Calu3 (cell line): ENCODE measurements around the gene TCTN3. TPM values are rescaled to one million over a fixed set of nuclear protein-coding genes. Genes with fewer than 3 reads are reported as not detected.
"Not testable (repeated sequence)": the region's sequence is repeated elsewhere in the genome, so short reads cannot be mapped to it uniquely, and the experiment has no call there.

Source experiments
- BruUV-seq: library from RNA; stranded (reverse); fragments of 400-500 nt; replicated peaks from 2 replicates; lab custom pipeline; 2021; lab: Mats Ljungman, UMichigan
- CTCF ChIA-PET: fragments of 300-600 bp; sonication (Branson Sonifier 250); formaldehyde crosslinking; loops from one replicate; lab custom pipeline; 2022; ENCODE audit warnings: antibody characterized with exemption; lab: Charles Lee
- DNase-seq: peaks from one replicate; pipeline ENCODE4 v3.0.0; 2022
- H3K27ac Mint-ChIP-seq: one replicate; pipeline ENCODE4 v1.8.0; 2022; ENCODE audit warnings: mixed read lengths; ENCODE audit not compliant: unreplicated experiment
- H3K27me3 Mint-ChIP-seq: one replicate; pipeline ENCODE4 v1.8.0; 2022; ENCODE audit warnings: mixed read lengths; ENCODE audit not compliant: unreplicated experiment
- H3K36me3 Mint-ChIP-seq: one replicate; pipeline ENCODE4 v1.8.0; 2022; ENCODE audit warnings: mild to moderate bottlenecking, moderate library complexity, mixed read lengths; ENCODE audit not compliant: insufficient read depth, unreplicated experiment
- H3K4me1 Mint-ChIP-seq: one replicate; pipeline ENCODE4 v1.8.0; 2022; ENCODE audit warnings: mild to moderate bottlenecking, low read depth, mixed read lengths; ENCODE audit not compliant: unreplicated experiment
- H3K4me3 Mint-ChIP-seq: one replicate; pipeline ENCODE4 v1.8.0; 2022; ENCODE audit warnings: mild to moderate bottlenecking, low read depth, moderate library complexity, mixed read lengths; ENCODE audit not compliant: unreplicated experiment
- H3K9me3 Mint-ChIP-seq: one replicate; pipeline ENCODE4 v1.8.0; 2022; ENCODE audit warnings: low read depth, mixed read lengths; ENCODE audit not compliant: unreplicated experiment
- CTCF ChIP-seq: fragments of 200-600 bp; IDR thresholded peaks from one replicate; pipeline ENCODE4 v1.8.0; 2022; ENCODE audit warnings: antibody characterized with exemption; ENCODE audit not compliant: unreplicated experiment
- intact Hi-C: fragments of 100-400 bp; cut with micrococcal nuclease; formaldehyde crosslinking; loops from one replicate; pipeline ENCODE4 v1.10.0; 2022; ENCODE audit not compliant: unreplicated experiment
- total RNA-seq: library from RNA; stranded (reverse); gene quantifications from 2 replicates; pipeline ENCODE4 v1.2.3, GENCODE V29; 2022

Gene TCTN3
- total RNA-seq, 1 experiment from 2014 or later = 23.5 TPM

- no peak overlapping the region for H3K27ac Mint-ChIP-seq
- CTCF ChIA-PET = interaction anchor here (0.5 to 0.6 kb wide), 2 partner anchors 33 to 515 kb away, joined by 3 read pairs; no protein-coding TSS in a partner anchor
- no peaks in the 10 kb centered on the region for H3K4me1 Mint-ChIP-seq
- no peak for DNase-seq
- intact Hi-C loops = no loop called here
- TF ChIP-seq CTCF = no peak
- no peaks in the 10 kb centered on the region for H3K27me3 Mint-ChIP-seq
- peaks cover 3% of the 10 kb centered on the region for H3K9me3 Mint-ChIP-seq
- H3K36me3 Mint-ChIP-seq = no peaks in the 10 kb centered on the region
- H3K4me3 Mint-ChIP-seq = no peak overlapping the region
- BruUV-seq = no TSS peak
Measured at GRCh38 chr10:95741807-95742467, 48.2 kb upstream of the TCTN3 start.

GRCh38 chr10:95739056-95739455 is 45.3 kb upstream of the TCTN3 start:
- Mint-ChIP-seq H3K27me3 (no peaks in the 10 kb centered on the region), H3K4me1 (no peaks in the 10 kb centered on the region), H3K4me3 (no peak overlapping the region), H3K9me3 (no peaks in the 10 kb centered on the region), H3K27ac (no peak overlapping the region), H3K36me3 (no peaks in the 10 kb centered on the region)
- no peak for DNase-seq
- no TSS peak for BruUV-seq
- no peak for TF ChIP-seq CTCF
- intact Hi-C loops = no loop called here
- CTCF ChIA-PET = no interaction called here

- H3K27ac Mint-ChIP-seq, intact Hi-C loops, CTCF ChIA-PET, BruUV-seq, H3K36me3 Mint-ChIP-seq, DNase-seq, H3K27me3 Mint-ChIP-seq, H3K4me3 Mint-ChIP-seq, H3K4me1 Mint-ChIP-seq, H3K9me3 Mint-ChIP-seq: not testable (repeated sequence)
Measured at GRCh38 chr10:95732907-95733306, 39.2 kb upstream of the TCTN3 start.

GRCh38 chr10:95730233-95730632 is 36.5 kb upstream of the TCTN3 start:
- no peaks in the 10 kb centered on the region for H3K27me3 Mint-ChIP-seq
- no peak overlapping the region for H3K27ac Mint-ChIP-seq
- TF ChIP-seq CTCF = no peak
- CTCF ChIA-PET = no interaction called here
- peaks cover 4% of the 10 kb centered on the region for H3K9me3 Mint-ChIP-seq
- no peak for DNase-seq
- no TSS peak for BruUV-seq
- no peaks in the 10 kb centered on the region for H3K36me3 Mint-ChIP-seq
- H3K4me1 Mint-ChIP-seq = no peaks in the 10 kb centered on the region
- no peak overlapping the region for H3K4me3 Mint-ChIP-seq
- intact Hi-C loops = no loop called here
